Fibroblast of lung (primary cell): ENCODE data around the gene NCSTN.

Experiments used
- CTCF ChIP-seq, 2 donors: IDR thresholded peaks in 1 of 2; conservative IDR thresholded peaks in 1 of 2; 1 replicate in 1 of 2; 2 replicates in 1 of 2; pipeline ENCODE4 v1.5.1; 2011 to 2012; ENCODE audit warnings: low read length in 2 of 2, control low read depth in 1 of 2, inconsistent platforms in 1 of 2, low read depth in 1 of 2, mild to moderate bottlenecking in 1 of 2
- EZH2 ChIP-seq: IDR thresholded peaks from 2 replicates; pipeline ENCODE4 v1.5.1; 2012; ENCODE audit warnings: low read length, control low read depth, mild to moderate bottlenecking; ENCODE audit errors: missing control alignments

- TF ChIP-seq CTCF (conservative IDR thresholded peaks at IDR 0.05 in 1 of 2, IDR thresholded peaks at IDR 0.05 in 1 of 2; ENCODE audit: low read depth in 1 of 2, low read length in 2 of 2), result no peak
- no peak for TF ChIP-seq EZH2
Measured at GRCh38 chr1:160342526-160342925, 657 bp upstream of the NCSTN start.
